Measurements from ENCODE around the gene MTCH2.

GRCh38 chr11:47586098-47586855, 56.1 kb downstream of the MTCH2 start, which contains the start of gene FAM180B:
- TF ChIP-seq CTCF (IDR thresholded peaks at IDR 0.05) (no peak), POLR2AphosphoS5 (IDR thresholded peaks at IDR 0.05; ENCODE audit: low read depth, low read length) (no peak), REST (IDR thresholded peaks at IDR 0.05; ENCODE audit: insufficient read depth in 1 of 2, low read depth in 2 of 2, low read length in 1 of 2) (no peak)

Measured in Panc1 (cell line).